Uterus (tissue), 2 donors: Measurements from ENCODE around the gene PDE4B.

ENCODE experiments used
- POLR2A ChIP-seq, 2 donors: fragments of 450-650 bp; IDR thresholded peaks; one replicate each; pipeline ENCODE4 v1.6.1; 2016; ENCODE audit warnings: antibody characterized with exemption in 2 of 2, mild to moderate bottlenecking in 1 of 2, moderate library complexity in 1 of 2
- TF ChIP-seq, protein P1 (sequence below), 4 experiments: fragments of 200-600 bp in 2 of 4; fragments of 450-650 bp in 2 of 4; sonication (generic) in 2 of 4; IDR thresholded peaks; one replicate each; pipeline ENCODE4 v1.5.1; 2016 to 2019; ENCODE audit warnings: antibody characterized with exemption in 4 of 4, mild to moderate bottlenecking in 2 of 4, moderate library complexity in 1 of 4

GRCh38 chr1:66339944-66340343 is 547.2 kb downstream of the PDE4B start:
- TF ChIP-seq, protein P1, sequence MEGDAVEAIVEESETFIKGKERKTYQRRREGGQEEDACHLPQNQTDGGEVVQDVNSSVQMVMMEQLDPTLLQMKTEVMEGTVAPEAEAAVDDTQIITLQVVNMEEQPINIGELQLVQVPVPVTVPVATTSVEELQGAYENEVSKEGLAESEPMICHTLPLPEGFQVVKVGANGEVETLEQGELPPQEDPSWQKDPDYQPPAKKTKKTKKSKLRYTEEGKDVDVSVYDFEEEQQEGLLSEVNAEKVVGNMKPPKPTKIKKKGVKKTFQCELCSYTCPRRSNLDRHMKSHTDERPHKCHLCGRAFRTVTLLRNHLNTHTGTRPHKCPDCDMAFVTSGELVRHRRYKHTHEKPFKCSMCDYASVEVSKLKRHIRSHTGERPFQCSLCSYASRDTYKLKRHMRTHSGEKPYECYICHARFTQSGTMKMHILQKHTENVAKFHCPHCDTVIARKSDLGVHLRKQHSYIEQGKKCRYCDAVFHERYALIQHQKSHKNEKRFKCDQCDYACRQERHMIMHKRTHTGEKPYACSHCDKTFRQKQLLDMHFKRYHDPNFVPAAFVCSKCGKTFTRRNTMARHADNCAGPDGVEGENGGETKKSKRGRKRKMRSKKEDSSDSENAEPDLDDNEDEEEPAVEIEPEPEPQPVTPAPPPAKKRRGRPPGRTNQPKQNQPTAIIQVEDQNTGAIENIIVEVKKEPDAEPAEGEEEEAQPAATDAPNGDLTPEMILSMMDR (IDR thresholded peaks at IDR 0.05) = no peak
- TF ChIP-seq POLR2A (IDR thresholded peaks at IDR 0.05) = no peak
